Suprapubic skin (tissue), 4 donors: ENCODE measurements around the gene ME3. TPM values are rescaled to one million over a fixed set of nuclear protein-coding genes. Genes with fewer than 3 reads are reported as not detected.
A peak's percentile ranks its signal among the peaks of the same experiment; 100 is the strongest.
"Not testable (repeated sequence)": the region's sequence is repeated elsewhere in the genome, so short reads cannot be mapped to it uniquely, and the experiment has no call there.

ENCODE experiments used
- DNase-seq, 2 donors: peaks; one replicate each; pipeline ENCODE4 v3.0.0-alpha.2; 2019; ENCODE audit warnings: low spot score in 2 of 2
- H3K27ac ChIP-seq: fragments of 200-600 bp; sonication (generic); one replicate; pipeline ENCODE4 v1.5.1; 2019
- H3K27me3 ChIP-seq: fragments of 200-600 bp; sonication (generic); one replicate; pipeline ENCODE4 v1.5.1; 2019
- H3K36me3 ChIP-seq: fragments of 200-600 bp; sonication (generic); one replicate; pipeline ENCODE4 v1.5.1; 2019
- H3K4me1 ChIP-seq: fragments of 200-600 bp; sonication (generic); one replicate; pipeline ENCODE4 v1.5.1; 2019
- H3K4me3 ChIP-seq: fragments of 200-600 bp; sonication (generic); one replicate; pipeline ENCODE4 v1.5.1; 2019; ENCODE audit warnings: mild to moderate bottlenecking
- H3K9me3 ChIP-seq: fragments of 200-600 bp; sonication (generic); one replicate; pipeline ENCODE4 v1.5.1; 2019
- EP300 ChIP-seq: sonication (generic); formaldehyde crosslinking; IDR thresholded peaks from one replicate; pipeline ENCODE4 v1.6.1; 2017; ENCODE audit warnings: antibody characterized with exemption
- POLR2A ChIP-seq, 2 donors: fragments of 450-650 bp; IDR thresholded peaks; one replicate each; pipeline ENCODE4 v1.6.1; 2017; ENCODE audit warnings: antibody characterized with exemption in 2 of 2, mild to moderate bottlenecking in 2 of 2, moderate library complexity in 2 of 2
- POLR2AphosphoS5 ChIP-seq, 3 donors: sonication (generic); formaldehyde crosslinking; IDR thresholded peaks; one replicate each; pipeline ENCODE4 v1.6.1; 2017; ENCODE audit warnings: antibody characterized with exemption in 3 of 3
- WGBS: methylation state at CpG from one replicate; pipeline ENCODE4 v1.1.5; 2018; 5-methylcytosine and 5-hydroxymethylcytosine counted together
- total RNA-seq, 4 donors: library from RNA; depleted of rRNA; stranded (reverse); fragments of >200 nt; gene quantifications; one replicate each; pipeline ENCODE4 v1.1.0, GENCODE V29; 2016
- TF ChIP-seq, protein P1 (sequence below), 2 donors: fragments of 200-600 bp in 1 of 2; fragments of 450-650 bp in 1 of 2; sonication (generic) in 1 of 2; IDR thresholded peaks; one replicate each; pipeline ENCODE4 v1.5.1; 2016 to 2019; ENCODE audit warnings: antibody characterized with exemption in 2 of 2, mild to moderate bottlenecking in 1 of 2, moderate library complexity in 1 of 2

ME3 gene
- total RNA-seq, 4 donors from 2014 or later: 3.7 to 17.0 (median 9.4) TPM

DNA sequence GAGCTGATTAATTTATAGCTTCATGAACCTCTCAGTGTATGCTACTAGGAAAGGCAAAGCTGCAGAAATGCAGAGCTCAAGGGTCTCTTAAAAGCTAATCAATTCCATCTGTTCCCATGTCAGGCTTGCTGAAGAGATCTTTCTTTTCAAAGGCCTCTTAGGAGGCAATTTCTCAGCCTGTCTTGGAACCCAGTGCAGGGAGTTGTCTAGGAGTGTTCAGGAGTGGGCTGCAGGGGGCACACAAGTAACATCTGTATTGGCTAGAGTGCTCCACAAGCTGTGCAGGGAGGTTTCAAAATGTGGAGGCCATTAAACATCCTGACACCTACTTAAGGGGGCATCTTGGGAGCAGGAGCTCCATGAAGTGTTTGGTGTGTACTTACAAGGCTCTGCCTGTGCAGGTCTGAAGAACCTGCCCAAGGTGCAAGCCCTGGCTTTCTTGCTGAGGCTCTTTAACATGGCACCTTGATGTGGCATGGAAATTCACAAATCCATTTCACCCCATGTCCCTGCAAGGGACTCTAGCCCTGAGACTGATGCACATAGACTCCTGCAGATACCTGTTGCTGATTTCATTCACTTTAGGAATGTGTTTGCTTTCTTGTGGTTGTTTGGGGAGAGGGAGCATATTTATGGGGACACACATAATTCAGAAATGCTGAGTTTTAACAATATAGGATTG is 134.7 kb downstream of the ME3 start:
- H3K4me1 ChIP-seq: no peaks in the 10 kb centered on the region
- DNase-seq: no peak
- H3K36me3 ChIP-seq: no peaks in the 10 kb centered on the region
- H3K27ac ChIP-seq: no peak overlapping the region
- no peak overlapping the region for H3K4me3 ChIP-seq
- TF ChIP-seq POLR2AphosphoS5 (IDR thresholded peaks at IDR 0.05) (no peak), EP300 (no peak), POLR2A (IDR thresholded peaks at IDR 0.05) (no peak)
- TF ChIP-seq, protein P1, sequence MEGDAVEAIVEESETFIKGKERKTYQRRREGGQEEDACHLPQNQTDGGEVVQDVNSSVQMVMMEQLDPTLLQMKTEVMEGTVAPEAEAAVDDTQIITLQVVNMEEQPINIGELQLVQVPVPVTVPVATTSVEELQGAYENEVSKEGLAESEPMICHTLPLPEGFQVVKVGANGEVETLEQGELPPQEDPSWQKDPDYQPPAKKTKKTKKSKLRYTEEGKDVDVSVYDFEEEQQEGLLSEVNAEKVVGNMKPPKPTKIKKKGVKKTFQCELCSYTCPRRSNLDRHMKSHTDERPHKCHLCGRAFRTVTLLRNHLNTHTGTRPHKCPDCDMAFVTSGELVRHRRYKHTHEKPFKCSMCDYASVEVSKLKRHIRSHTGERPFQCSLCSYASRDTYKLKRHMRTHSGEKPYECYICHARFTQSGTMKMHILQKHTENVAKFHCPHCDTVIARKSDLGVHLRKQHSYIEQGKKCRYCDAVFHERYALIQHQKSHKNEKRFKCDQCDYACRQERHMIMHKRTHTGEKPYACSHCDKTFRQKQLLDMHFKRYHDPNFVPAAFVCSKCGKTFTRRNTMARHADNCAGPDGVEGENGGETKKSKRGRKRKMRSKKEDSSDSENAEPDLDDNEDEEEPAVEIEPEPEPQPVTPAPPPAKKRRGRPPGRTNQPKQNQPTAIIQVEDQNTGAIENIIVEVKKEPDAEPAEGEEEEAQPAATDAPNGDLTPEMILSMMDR (IDR thresholded peaks at IDR 0.05): no peak
- no peaks in the 10 kb centered on the region for H3K27me3 ChIP-seq
- H3K9me3 ChIP-seq: no peaks in the 10 kb centered on the region

DNA sequence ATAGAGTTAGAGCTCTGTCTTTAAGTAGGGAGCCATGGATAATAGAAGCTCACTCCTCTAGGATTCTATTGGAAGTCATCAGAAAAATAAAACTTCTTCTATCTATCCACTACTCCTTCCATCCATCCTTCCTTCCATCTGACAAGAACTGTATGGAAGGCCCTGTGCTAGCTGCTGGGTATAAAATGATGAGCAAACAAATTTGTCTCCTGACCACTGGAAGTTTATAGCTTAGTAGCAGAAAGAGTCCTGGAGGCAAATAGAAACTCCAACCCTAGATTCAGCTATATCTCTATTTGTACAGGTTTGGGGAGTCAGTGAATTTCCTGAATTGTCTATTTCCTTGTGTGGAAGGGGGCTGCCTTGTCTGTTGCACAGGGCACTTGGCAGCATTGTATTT is 136.6 kb downstream of the ME3 start:
- Histone ChIP-seq H3K4me3 (no peak overlapping the region), H3K4me1 (no peaks in the 10 kb centered on the region), H3K9me3 (no peaks in the 10 kb centered on the region), H3K36me3 (no peaks in the 10 kb centered on the region), H3K27me3 (no peaks in the 10 kb centered on the region), H3K27ac (no peak overlapping the region)
- TF ChIP-seq POLR2AphosphoS5 (IDR thresholded peaks at IDR 0.05) (no peak), EP300 (no peak), POLR2A (IDR thresholded peaks at IDR 0.05) (no peak)
- TF ChIP-seq, protein P1 (IDR thresholded peaks at IDR 0.05): no peak
- no peak for DNase-seq

DNA sequence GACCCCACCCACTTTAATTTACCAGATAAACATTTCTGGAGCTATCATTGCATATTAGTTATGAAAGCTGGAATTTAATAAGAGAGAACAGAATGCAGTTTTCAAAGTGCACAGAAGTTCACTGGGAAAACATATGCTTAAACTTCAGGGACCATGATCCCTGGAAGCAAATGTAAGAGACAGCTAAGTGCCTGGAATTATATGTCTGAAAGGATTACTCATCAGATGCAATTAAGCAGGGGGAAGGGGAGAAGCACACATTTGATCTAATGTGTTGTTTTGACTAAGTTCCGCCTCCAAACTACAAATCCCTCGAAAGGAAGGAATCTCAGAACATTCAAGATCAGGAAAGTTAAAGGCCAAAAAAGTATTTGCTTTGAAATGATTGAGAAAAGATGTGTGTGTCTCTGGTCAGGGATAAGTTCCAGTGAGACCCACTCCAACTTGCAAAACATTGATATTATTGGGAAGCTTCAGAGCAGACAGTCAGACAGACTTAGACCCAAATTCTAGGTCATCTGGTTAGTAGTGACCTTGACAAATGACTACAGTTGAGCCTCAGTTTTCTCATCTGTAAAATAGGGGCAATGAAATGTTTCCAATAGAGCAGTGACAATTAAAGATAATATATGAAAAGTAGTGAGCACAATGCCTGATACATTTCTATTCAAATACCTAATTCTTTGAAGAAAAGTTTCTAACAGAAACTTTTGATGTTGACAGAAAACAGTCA is 147.6 kb downstream of the ME3 start:
- Histone ChIP-seq H3K27ac (peak overlapping the region; percentile 68), H3K27me3 (no peaks in the 10 kb centered on the region), H3K9me3 (no peaks in the 10 kb centered on the region), H3K4me1 (peaks cover 18% of the 10 kb centered on the region), H3K36me3 (no peaks in the 10 kb centered on the region), H3K4me3 (no peak overlapping the region)
- DNase-seq: no peak
- no peak for TF ChIP-seq EP300
- 57% methylated on average over 2 of the region's 2 CpGs for WGBS

DNA sequence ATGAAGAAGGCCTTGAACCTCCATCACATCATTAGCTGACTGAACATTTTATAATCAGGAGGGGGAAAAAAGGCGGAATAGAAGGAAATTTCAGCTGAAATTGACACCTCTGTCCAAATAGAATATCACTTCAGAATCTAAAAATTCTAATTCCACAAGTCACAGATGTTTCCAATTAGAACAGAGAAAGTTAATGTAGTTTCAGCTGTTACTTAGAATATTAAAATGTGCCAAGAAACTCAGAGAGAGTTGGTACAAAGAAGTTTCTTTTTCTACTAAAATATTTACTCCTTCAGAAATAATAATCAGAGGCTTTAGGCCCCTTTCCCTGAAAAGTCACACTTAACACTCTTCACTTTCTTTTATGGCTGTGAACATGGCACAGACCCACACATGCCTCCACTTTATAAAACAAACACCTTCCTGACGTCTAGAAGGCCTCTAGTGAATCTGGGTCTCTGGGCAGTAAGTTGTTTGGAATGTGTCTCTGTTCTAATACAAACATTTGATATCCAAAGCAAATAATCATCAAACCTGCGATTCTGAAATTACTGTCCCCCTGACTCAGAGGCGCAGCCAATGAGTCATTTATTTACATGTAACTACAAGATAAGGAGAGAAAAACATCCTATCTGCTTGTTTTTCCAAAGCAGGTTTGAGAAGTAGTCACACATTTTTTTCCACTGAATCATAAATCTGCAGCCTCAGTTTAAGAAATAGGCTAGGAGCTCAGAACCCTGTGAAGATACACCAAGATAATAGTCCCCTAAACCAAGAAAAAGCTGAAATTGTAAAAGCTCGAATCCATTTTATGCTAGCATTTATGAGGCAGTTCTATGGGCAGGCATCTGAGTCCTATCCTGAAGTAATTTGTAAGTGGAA is 148.4 kb downstream of the ME3 start:
- TF ChIP-seq POLR2A (IDR thresholded peaks at IDR 0.05): no peak
- TF ChIP-seq, protein P1 (IDR thresholded peaks at IDR 0.05): no peak
- no peak for TF ChIP-seq POLR2AphosphoS5 (IDR thresholded peaks at IDR 0.05)
- TF ChIP-seq EP300: no peak
- no peaks in the 10 kb centered on the region for H3K27me3 ChIP-seq
- peaks cover 26% of the 10 kb centered on the region for H3K4me1 ChIP-seq
- no peaks in the 10 kb centered on the region for H3K9me3 ChIP-seq
- WGBS: 39% methylated on average over 5 of the region's 5 CpGs
- H3K36me3 ChIP-seq: no peaks in the 10 kb centered on the region
- no peak for DNase-seq
- H3K27ac ChIP-seq: peak overlapping the region; percentile 68
- H3K4me3 ChIP-seq: no peak overlapping the region

DNA sequence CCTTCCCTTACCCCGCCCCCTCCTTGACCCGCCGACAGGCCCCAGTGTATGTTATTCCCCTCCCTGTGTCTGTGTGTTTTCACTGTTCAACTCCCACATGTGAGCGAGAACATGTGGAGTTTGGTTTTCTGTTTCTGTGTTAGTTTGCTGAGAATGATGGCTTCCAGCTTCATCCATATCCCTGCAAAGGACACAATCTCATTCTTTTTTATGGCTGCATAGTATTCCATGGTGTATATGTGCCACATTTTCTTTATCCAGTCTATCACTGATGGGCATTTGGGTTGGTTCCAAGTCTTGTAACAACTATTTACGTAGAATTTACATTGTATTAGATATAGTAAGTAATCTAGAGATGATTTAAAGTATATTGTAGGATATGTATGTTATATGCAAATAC is 149.9 kb downstream of the ME3 start:
- peaks cover 29% of the 10 kb centered on the region for H3K4me1 ChIP-seq
- not testable (repeated sequence) for H3K9me3 ChIP-seq, H3K4me3 ChIP-seq, DNase-seq, H3K27ac ChIP-seq, H3K36me3 ChIP-seq, H3K27me3 ChIP-seq
- WGBS: 97% methylated on average over 5 of the region's 5 CpGs
